ENCODE measurements around the gene IDE.
"Not testable (repeated sequence)": the region's sequence is repeated elsewhere in the genome, so short reads cannot be mapped to it uniquely, and the experiment has no call there.

The IDE gene

GRCh38 chr10:92573798-92574547 is at the start of gene IDE:
TSS of gene IDE (minus strand) at chr10:92574093. CDS start at chr10:92574019, 74 bp downstream.
- DNase-seq, result peak; percentile 76

- no peak for DNase-seq
These were observed 45.5 kb upstream of the IDE start for GRCh38 chr10:92619368-92619767.

GRCh38 chr10:92615515-92615914 is 41.6 kb upstream of the IDE start:
- no peak for DNase-seq

- no peak for DNase-seq
These were observed 30.9 kb upstream of the IDE start for GRCh38 chr10:92604841-92605240.

- DNase-seq, result no peak
These were observed 24.4 kb upstream of the IDE start for GRCh38 chr10:92598321-92598720.

- DNase-seq, result no peak
These were observed 21.6 kb upstream of the IDE start for GRCh38 chr10:92595505-92595904.

- DNase-seq, result no peak
These were observed 20.0 kb upstream of the IDE start for GRCh38 chr10:92593619-92594588.

GRCh38 chr10:92592761-92593618 is 19.1 kb upstream of the IDE start, which contains the start of gene KIF11:
TSS of gene KIF11 (plus strand) at chr10:92593130. CDS start at chr10:92593376, 246 bp downstream.
- peak; percentile 87 for DNase-seq

- peak; percentile 81 for DNase-seq
These were observed 17.7 kb upstream of the IDE start for GRCh38 chr10:92591550-92592022.

- peak; percentile 11 for DNase-seq
These were observed 17.0 kb upstream of the IDE start for GRCh38 chr10:92590623-92591549.

- DNase-seq, result not testable (repeated sequence)
These were observed 8.5 kb upstream of the IDE start for GRCh38 chr10:92582347-92582746.

- no peak for DNase-seq
These were observed 2.1 kb upstream of the IDE start for GRCh38 chr10:92575961-92576360.

- no peak for DNase-seq
These were observed 812 bp upstream of the IDE start for GRCh38 chr10:92574548-92575261.

GRCh38 chr10:92573091-92573797 is 649 bp downstream of the IDE start:
- no peak for DNase-seq

- DNase-seq, result no peak
These were observed 1.4 kb downstream of the IDE start for GRCh38 chr10:92572362-92573090.

GRCh38 chr10:92571649-92572048 is 2.2 kb downstream of the IDE start:
- DNase-seq, result no peak

- DNase-seq, result not testable (repeated sequence)
These were observed 4.2 kb downstream of the IDE start for GRCh38 chr10:92569663-92570062.

- DNase-seq, result no peak
These were observed 4.8 kb downstream of the IDE start for GRCh38 chr10:92569071-92569470.

- no peak for DNase-seq
These were observed 5.8 kb downstream of the IDE start for GRCh38 chr10:92567952-92568600.
